Measurements from ENCODE around the gene AUP1. TPM values are rescaled to one million over a fixed set of nuclear protein-coding genes. Genes with fewer than 3 reads are reported as not detected.

Gene AUP1
- total RNA-seq, 6 experiments from 2014 or later: 81.0 to 119 (median 94.6) TPM

DNA sequence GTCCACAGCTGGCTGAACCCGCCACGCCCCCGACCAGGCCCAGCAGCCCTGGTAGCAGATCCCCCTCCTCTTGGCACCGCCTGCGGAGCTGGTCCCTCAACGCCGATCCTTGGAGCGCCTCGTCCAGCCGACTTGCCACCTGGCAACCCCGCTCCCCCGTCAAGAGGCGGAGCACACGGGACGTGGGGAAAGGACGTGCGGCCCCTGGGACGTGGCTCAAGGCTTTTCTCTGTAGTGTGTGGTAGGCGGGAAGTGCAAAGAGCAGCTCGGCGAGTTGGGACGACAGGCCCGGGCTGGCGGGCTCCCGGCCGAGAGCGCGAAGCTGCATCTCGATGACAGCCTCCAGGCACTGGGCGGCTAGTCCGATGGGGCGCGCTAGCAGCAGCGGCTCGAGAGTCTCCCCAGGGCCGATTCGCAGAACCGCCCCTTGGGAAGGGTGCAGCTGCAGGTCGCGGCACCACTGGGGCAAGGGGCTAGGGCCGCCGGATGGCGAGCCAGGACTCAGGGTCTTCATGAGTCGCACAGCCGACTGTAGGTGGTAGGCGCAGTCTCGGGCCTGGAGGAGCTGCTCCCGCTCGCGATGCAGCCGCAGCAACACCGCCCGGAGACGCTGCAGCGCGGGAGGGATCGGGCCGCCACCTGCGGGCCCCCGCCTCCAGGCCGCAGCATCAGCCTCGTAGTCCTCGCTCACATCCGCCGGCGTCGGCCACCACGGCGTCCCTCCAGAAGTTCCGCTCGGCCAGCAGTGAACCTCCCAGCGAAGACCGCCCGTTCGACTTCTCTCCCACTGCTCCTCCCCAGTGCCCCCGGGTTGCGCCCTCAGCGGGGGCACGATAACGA, 47.3 kb downstream of the AUP1 start:
- Mint-ChIP-seq H3K27ac (peak overlapping the region; percentile 89), H3K4me1 (ENCODE audit: low read depth) (peaks cover 32% of the 10 kb centered on the region), H3K27me3 (ENCODE audit: insufficient read depth) (peaks cover 1% of the 10 kb centered on the region; the same call in 1 of the 2 replicates), H3K9me3 (no peaks in the 10 kb centered on the region), H3K36me3 (ENCODE audit: low read depth) (peaks cover 24% of the 10 kb centered on the region), H3K4me3 (peak overlapping the region; percentile 94)
- TF ChIP-seq, protein P1, sequence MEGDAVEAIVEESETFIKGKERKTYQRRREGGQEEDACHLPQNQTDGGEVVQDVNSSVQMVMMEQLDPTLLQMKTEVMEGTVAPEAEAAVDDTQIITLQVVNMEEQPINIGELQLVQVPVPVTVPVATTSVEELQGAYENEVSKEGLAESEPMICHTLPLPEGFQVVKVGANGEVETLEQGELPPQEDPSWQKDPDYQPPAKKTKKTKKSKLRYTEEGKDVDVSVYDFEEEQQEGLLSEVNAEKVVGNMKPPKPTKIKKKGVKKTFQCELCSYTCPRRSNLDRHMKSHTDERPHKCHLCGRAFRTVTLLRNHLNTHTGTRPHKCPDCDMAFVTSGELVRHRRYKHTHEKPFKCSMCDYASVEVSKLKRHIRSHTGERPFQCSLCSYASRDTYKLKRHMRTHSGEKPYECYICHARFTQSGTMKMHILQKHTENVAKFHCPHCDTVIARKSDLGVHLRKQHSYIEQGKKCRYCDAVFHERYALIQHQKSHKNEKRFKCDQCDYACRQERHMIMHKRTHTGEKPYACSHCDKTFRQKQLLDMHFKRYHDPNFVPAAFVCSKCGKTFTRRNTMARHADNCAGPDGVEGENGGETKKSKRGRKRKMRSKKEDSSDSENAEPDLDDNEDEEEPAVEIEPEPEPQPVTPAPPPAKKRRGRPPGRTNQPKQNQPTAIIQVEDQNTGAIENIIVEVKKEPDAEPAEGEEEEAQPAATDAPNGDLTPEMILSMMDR (IDR thresholded peaks at IDR 0.05): no peak
- DNase-seq: no peak

GRCh38 chr2:74481431-74481830, 48.1 kb downstream of the AUP1 start:
- Mint-ChIP-seq H3K27ac (peak overlapping the region; percentile 89), H3K4me1 (ENCODE audit: low read depth) (peaks cover 26% of the 10 kb centered on the region), H3K27me3 (ENCODE audit: insufficient read depth) (peaks cover 1% of the 10 kb centered on the region; the same call in 1 of the 2 replicates), H3K4me3 (peak overlapping the region; percentile 94), H3K9me3 (no peaks in the 10 kb centered on the region), H3K36me3 (ENCODE audit: low read depth) (peaks cover 19% of the 10 kb centered on the region)
- DNase-seq: no peak
- TF ChIP-seq, protein P1 (IDR thresholded peaks at IDR 0.05): no peak

Other genes with a start within 250 kb of the AUP1 start
- under 1 TPM in 3 of 6 experiments, not detected in 3; 0.19 to 0.40 (median 0.31) TPM for gene SLC4A5, start 186.3 kb downstream of the AUP1 start, total RNA-seq (2021; fragmentation: NEBNext Ultra II Directional; extraction: Animal tissue kit (Norgen Biotek cat#: 25700))
- 100 to 1,000 TPM; 222 to 286 (median 236) TPM for gene DCTN1, start 149.4 kb downstream of the AUP1 start, total RNA-seq (2021; fragmentation: NEBNext Ultra II Directional; extraction: Animal tissue kit (Norgen Biotek cat#: 25700))
- gene C2orf81, start 108.1 kb downstream of the AUP1 start, total RNA-seq (2021; fragmentation: NEBNext Ultra II Directional; extraction: Animal tissue kit (Norgen Biotek cat#: 25700)): 1 to 10 TPM in 5 of 6 experiments, under 1 TPM in 1; 0.53 to 2.3 (median 1.4) TPM
- gene WDR54, start 108.0 kb downstream of the AUP1 start, total RNA-seq (2021; fragmentation: NEBNext Ultra II Directional; extraction: Animal tissue kit (Norgen Biotek cat#: 25700)): 10 to 100 TPM; 30.7 to 37.7 (median 33.4) TPM
- 10 to 100 TPM; 12.7 to 14.8 (median 13.6) TPM for gene RTKN, start 87.8 kb downstream of the AUP1 start, total RNA-seq (2021; fragmentation: NEBNext Ultra II Directional; extraction: Animal tissue kit (Norgen Biotek cat#: 25700))
- 10 to 100 TPM; 18.4 to 26.9 (median 21.4) TPM for gene INO80B, start 74.6 kb downstream of the AUP1 start, total RNA-seq (2021; fragmentation: NEBNext Ultra II Directional; extraction: Animal tissue kit (Norgen Biotek cat#: 25700))
- gene WBP1, start 71.3 kb downstream of the AUP1 start, total RNA-seq (2021; fragmentation: NEBNext Ultra II Directional; extraction: Animal tissue kit (Norgen Biotek cat#: 25700)): 10 to 100 TPM; 51.0 to 73.1 (median 56.7) TPM
- gene MOGS, start 64.3 kb downstream of the AUP1 start, total RNA-seq (2021; fragmentation: NEBNext Ultra II Directional; extraction: Animal tissue kit (Norgen Biotek cat#: 25700)): 10 to 100 TPM; 51.4 to 68.9 (median 62.5) TPM
- 100 to 1,000 TPM in 2 of 6 experiments, 10 to 100 TPM in 4; 74.5 to 120 (median 97.7) TPM for gene MRPL53, start 57.0 kb downstream of the AUP1 start, total RNA-seq (2021; fragmentation: NEBNext Ultra II Directional; extraction: Animal tissue kit (Norgen Biotek cat#: 25700))
- 10 to 100 TPM in 4 of 6 experiments, 1 to 10 TPM in 2; 8.5 to 11.1 (median 10.2) TPM for gene CCDC142, start 46.7 kb downstream of the AUP1 start, total RNA-seq (2021; fragmentation: NEBNext Ultra II Directional; extraction: Animal tissue kit (Norgen Biotek cat#: 25700))
- 10 to 100 TPM; 14.3 to 17.4 (median 16.7) TPM for gene TTC31, start 46.6 kb downstream of the AUP1 start, total RNA-seq (2021; fragmentation: NEBNext Ultra II Directional; extraction: Animal tissue kit (Norgen Biotek cat#: 25700))
- gene LBX2, start 30.1 kb downstream of the AUP1 start, total RNA-seq (2021; fragmentation: NEBNext Ultra II Directional; extraction: Animal tissue kit (Norgen Biotek cat#: 25700)): 1 to 10 TPM in 3 of 6 experiments, under 1 TPM in 3; 0.21 to 1.8 (median 1.2) TPM
- gene PCGF1, start 22.0 kb downstream of the AUP1 start, total RNA-seq (2021; fragmentation: NEBNext Ultra II Directional; extraction: Animal tissue kit (Norgen Biotek cat#: 25700)): 10 to 100 TPM; 26.0 to 33.8 (median 29.3) TPM
- gene TLX2, start 15.3 kb downstream of the AUP1 start, total RNA-seq (2021; fragmentation: NEBNext Ultra II Directional; extraction: Animal tissue kit (Norgen Biotek cat#: 25700)): under 1 TPM; 0.17 to 0.31 (median 0.21) TPM
- gene DQX1, start 3.5 kb downstream of the AUP1 start, total RNA-seq (2021; fragmentation: NEBNext Ultra II Directional; extraction: Animal tissue kit (Norgen Biotek cat#: 25700)): under 1 TPM in 2 of 6 experiments, not detected in 4; 0.14 to 0.40 TPM
- gene HTRA2, start 227 bp upstream of the AUP1 start, total RNA-seq (2021; fragmentation: NEBNext Ultra II Directional; extraction: Animal tissue kit (Norgen Biotek cat#: 25700)): 10 to 100 TPM; 29.7 to 43.3 (median 33.6) TPM
- 10 to 100 TPM; 59.4 to 76.5 (median 64.1) TPM for gene LOXL3, start 24.2 kb upstream of the AUP1 start, total RNA-seq (2021; fragmentation: NEBNext Ultra II Directional; extraction: Animal tissue kit (Norgen Biotek cat#: 25700))
- 10 to 100 TPM; 17.3 to 38.4 (median 31.5) TPM for gene DOK1, start 25.0 kb upstream of the AUP1 start, total RNA-seq (2021; fragmentation: NEBNext Ultra II Directional; extraction: Animal tissue kit (Norgen Biotek cat#: 25700))
- under 1 TPM in 5 of 6 experiments, not detected in 1; 0.14 to 0.38 (median 0.17) TPM for gene M1AP, start 118.6 kb upstream of the AUP1 start, total RNA-seq (2021; fragmentation: NEBNext Ultra II Directional; extraction: Animal tissue kit (Norgen Biotek cat#: 25700))
- 10 to 100 TPM; 12.5 to 16.5 (median 14.4) TPM for gene SEMA4F, start 124.5 kb upstream of the AUP1 start, total RNA-seq (2021; fragmentation: NEBNext Ultra II Directional; extraction: Animal tissue kit (Norgen Biotek cat#: 25700))